ENCODE results near the gene TMEM213.

DNA sequence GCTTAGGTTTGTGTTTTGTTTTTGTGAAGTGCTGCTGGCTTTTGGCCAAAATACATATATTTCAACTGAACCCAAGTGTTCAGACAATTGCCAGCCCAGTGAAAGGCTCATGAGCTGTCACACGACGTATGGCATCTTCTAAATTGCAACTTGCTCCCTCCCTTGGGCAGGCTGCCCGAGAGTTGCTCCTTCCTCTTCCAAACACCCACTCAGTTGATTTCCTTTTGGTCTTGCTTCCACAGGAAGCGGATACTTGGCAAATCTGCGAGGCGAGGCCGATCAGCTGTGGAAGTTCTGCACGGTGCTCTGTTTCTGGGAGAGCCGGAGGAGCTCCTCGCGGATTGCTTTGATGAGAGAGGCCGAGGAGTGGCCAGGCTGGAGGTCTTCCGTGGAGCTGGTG is 39.8 kb downstream of the TMEM213 start:
- TF ChIP-seq CBX3 (IDR thresholded peaks at IDR 0.05; ENCODE audit: borderline replicate concordance, low read depth), result no peak
- no peak for TF ChIP-seq CTCF (IDR thresholded peaks at IDR 0.05 in 2 of 3, conservative IDR thresholded peaks at IDR 0.05 in 1 of 3; ENCODE audit: control insufficient read depth in 2 of 3, extremely low read depth in 1 of 3, insufficient read depth in 1 of 3, low read depth in 3 of 3, low read length in 3 of 3)
- TF ChIP-seq, protein P1, sequence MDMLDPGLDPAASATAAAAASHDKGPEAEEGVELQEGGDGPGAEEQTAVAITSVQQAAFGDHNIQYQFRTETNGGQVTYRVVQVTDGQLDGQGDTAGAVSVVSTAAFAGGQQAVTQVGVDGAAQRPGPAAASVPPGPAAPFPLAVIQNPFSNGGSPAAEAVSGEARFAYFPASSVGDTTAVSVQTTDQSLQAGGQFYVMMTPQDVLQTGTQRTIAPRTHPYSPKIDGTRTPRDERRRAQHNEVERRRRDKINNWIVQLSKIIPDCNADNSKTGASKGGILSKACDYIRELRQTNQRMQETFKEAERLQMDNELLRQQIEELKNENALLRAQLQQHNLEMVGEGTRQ (IDR thresholded peaks at IDR 0.05; ENCODE audit: borderline replicate concordance, low read depth, low read length), result no peak
- TF ChIP-seq JUNB (IDR thresholded peaks at IDR 0.05), result no peak
- no peak for TF ChIP-seq REST (IDR thresholded peaks at IDR 0.05; ENCODE audit: low read depth, low read length)
- TF ChIP-seq SIX5 (IDR thresholded peaks at IDR 0.05; ENCODE audit: low read depth, low read length, severe bottlenecking), result no peak
- no peak for TF ChIP-seq NR2C2 (IDR thresholded peaks at IDR 0.05; ENCODE audit: borderline replicate concordance, control insufficient read depth, insufficient read length, low read depth)
- TF ChIP-seq RFX5 (IDR thresholded peaks at IDR 0.05; ENCODE audit: low read depth, low read length), result no peak
- TF ChIP-seq POLR2A (IDR thresholded peaks at IDR 0.05; ENCODE audit: low read depth, low read length), result no peak
- TF ChIP-seq SMC3 (IDR thresholded peaks at IDR 0.05; ENCODE audit: borderline replicate concordance, low read length), result no peak
- TF ChIP-seq ATF2 (IDR thresholded peaks at IDR 0.05; ENCODE audit: low read length), result no peak
- TF ChIP-seq EZH2 (IDR thresholded peaks at IDR 0.05; ENCODE audit: borderline replicate concordance, control insufficient read depth, low read depth, low read length), result no peak
- no peak for TF ChIP-seq TCF7 (IDR thresholded peaks at IDR 0.05; ENCODE audit: borderline replicate concordance)
- TF ChIP-seq MXI1 (IDR thresholded peaks at IDR 0.05; ENCODE audit: low read depth, low read length), result no peak
